ENCODE results near the gene SRP72.

GRCh38 chr4:56475917-56476316 lies 8.5 kb downstream of the SRP72 start:
- TF ChIP-seq CTCF (IDR thresholded peaks at IDR 0.05; ENCODE audit: low read depth, low read length, missing input control) (no peak), RAD21 (IDR thresholded peaks at IDR 0.05) (no peak), GABPA (IDR thresholded peaks at IDR 0.05 in 1 of 2, conservative IDR thresholded peaks at IDR 0.05 in 1 of 2) (no peak), TAF1 (conservative IDR thresholded peaks at IDR 0.05) (no peak)
- TF ChIP-seq, protein P1, sequence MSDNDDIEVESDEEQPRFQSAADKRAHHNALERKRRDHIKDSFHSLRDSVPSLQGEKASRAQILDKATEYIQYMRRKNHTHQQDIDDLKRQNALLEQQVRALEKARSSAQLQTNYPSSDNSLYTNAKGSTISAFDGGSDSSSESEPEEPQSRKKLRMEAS (IDR thresholded peaks at IDR 0.05), result no peak
